CD4-positive, alpha-beta memory T cell (primary cell): ENCODE data around the gene CLSTN2. TPM values are rescaled to one million over a fixed set of nuclear protein-coding genes. Genes with fewer than 3 reads are reported as not detected.

Experiments used
- CTCF ChIA-PET: fragments of 350-600 bp; sonication (Branson Sonifier 250); formaldehyde crosslinking; loops from one replicate; lab custom pipeline; 2021; ENCODE audit warnings: inconsistent platforms; ENCODE audit not compliant: partially characterized antibody; lab: Charles Lee
- POLR2A ChIA-PET: fragments of 350-600 bp; sonication (Branson Sonifier 250); formaldehyde crosslinking; loops from one replicate; lab custom pipeline; 2021; ENCODE audit not compliant: partially characterized antibody; lab: Charles Lee
- DNase-seq, 5 donors: peaks; one replicate each; pipeline versions ENCODE4 v3.0.0 to v3.0.0-alpha.2; 2020 to 2022; ENCODE audit warnings: mixed read lengths in 1 of 5
- H3K27ac ChIP-seq: one replicate; pipeline ENCODE4 v1.7.0; 2013; ENCODE audit warnings: low read depth, low read length
- H3K27me3 ChIP-seq: 2 replicates; pipeline ENCODE4 v1.7.0; 2013; ENCODE audit warnings: mild to moderate bottlenecking, low read length, moderate library complexity; ENCODE audit not compliant: insufficient read depth
- H3K36me3 ChIP-seq: 2 replicates; pipeline ENCODE4 v1.7.0; 2013; ENCODE audit warnings: mild to moderate bottlenecking, low read length, moderate library complexity; ENCODE audit not compliant: insufficient read depth
- H3K4me1 ChIP-seq: 2 replicates; pipeline ENCODE4 v1.7.0; 2013; ENCODE audit warnings: mild to moderate bottlenecking, low read length, moderate library complexity; ENCODE audit not compliant: insufficient read depth
- H3K4me3 ChIP-seq, 2 donors: one replicate each; pipeline ENCODE4 v1.7.0; 2013; ENCODE audit warnings: low read length in 2 of 2, mild to moderate bottlenecking in 1 of 2
- H3K9me3 ChIP-seq, 2 donors: one replicate each; pipeline ENCODE4 v1.7.0; 2013; ENCODE audit warnings: low read length in 2 of 2, control low read depth in 1 of 2; ENCODE audit not compliant: control insufficient read depth in 1 of 2
- H3K27ac Mint-ChIP-seq, 7 donors: one replicate each; pipeline ENCODE4 v1.8.0; 2020 to 2021; ENCODE audit warnings: mixed read lengths in 7 of 7, mild to moderate bottlenecking in 6 of 7, inconsistent platforms in 3 of 7, moderate library complexity in 3 of 7
- H3K27me3 Mint-ChIP-seq, 2 donors: one replicate each; pipeline ENCODE4 v1.8.0; 2020 to 2021; ENCODE audit warnings: mixed read lengths in 2 of 2
- H3K36me3 Mint-ChIP-seq, 2 donors: one replicate each; pipeline ENCODE4 v1.8.0; 2020 to 2021; ENCODE audit warnings: mixed read lengths in 2 of 2, inconsistent platforms in 1 of 2, mild to moderate bottlenecking in 1 of 2
- H3K4me1 Mint-ChIP-seq, 4 donors: one replicate each; pipeline ENCODE4 v1.8.0; 2020 to 2021; ENCODE audit warnings: mixed read lengths in 4 of 4, mild to moderate bottlenecking in 1 of 4
- H3K4me3 Mint-ChIP-seq, 8 donors: one replicate each; pipeline ENCODE4 v1.8.0; 2020 to 2021; ENCODE audit warnings: mixed read lengths in 8 of 8, mild to moderate bottlenecking in 7 of 8, moderate library complexity in 6 of 8, inconsistent platforms in 3 of 8
- H3K9me3 Mint-ChIP-seq, 8 donors: one replicate each; pipeline ENCODE4 v1.8.0; 2020 to 2021; ENCODE audit warnings: mixed read lengths in 8 of 8, mild to moderate bottlenecking in 5 of 8, inconsistent platforms in 3 of 8, moderate library complexity in 1 of 8
- intact Hi-C: fragments of 100-400 bp; cut with micrococcal nuclease; formaldehyde crosslinking; loops from one replicate; pipeline ENCODE4 v1.15.1; 2023
- polyA plus RNA-seq, 2 donors: library from polyadenylated mRNA; unstranded; fragments of 300-500 nt; fragmentation: Illumina TruSeq; gene quantifications; one replicate each; pipeline ENCODE4 v1.2.3, GENCODE V29; 2021
- total RNA-seq, 2 experiments: library from RNA; stranded (reverse); gene quantifications; one replicate each; pipeline ENCODE4 v1.2.3, GENCODE V29; 2021

The CLSTN2 gene
- total and polyA plus RNA-seq, 4 experiments from 2014 or later = not detected

DNA sequence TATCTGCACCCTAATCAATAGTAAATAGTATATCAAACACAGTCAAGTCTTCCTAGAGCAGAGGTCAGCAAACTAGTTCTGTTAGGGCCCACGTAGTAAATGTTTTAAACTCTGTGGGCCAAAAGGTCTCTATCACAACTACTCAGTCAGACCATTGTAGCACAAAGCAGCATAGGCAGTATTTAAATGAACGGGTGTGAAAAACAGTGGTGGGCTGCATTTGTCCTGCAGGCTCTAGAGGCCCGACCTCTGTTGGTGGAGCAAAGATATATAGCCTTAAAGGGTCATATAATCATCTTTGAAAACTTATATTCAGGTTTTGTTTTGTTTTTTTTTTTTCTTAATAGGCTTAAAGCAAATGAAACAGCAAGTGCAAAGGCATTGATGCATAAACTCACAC lies 416.5 kb downstream of the CLSTN2 start:
- H3K27ac Mint-ChIP-seq = no peak overlapping the region
- Histone ChIP-seq H3K27ac (no peak overlapping the region), H3K4me3 (no peak overlapping the region), H3K36me3 (no peaks in the 10 kb centered on the region), H3K9me3 (no peaks in the 10 kb centered on the region), H3K27me3 (no peaks in the 10 kb centered on the region), H3K4me1 (no peaks in the 10 kb centered on the region)
- peaks cover 0 to 12% (median 3%) of the 10 kb centered on the region in 8 donors for H3K9me3 Mint-ChIP-seq
- no peak for DNase-seq
- peaks cover 2 to 3% of the 10 kb centered on the region in 2 donors for H3K27me3 Mint-ChIP-seq
- no peak overlapping the region for H3K4me3 Mint-ChIP-seq
- H3K36me3 Mint-ChIP-seq = no peaks in the 10 kb centered on the region
- ChIA-PET POLR2A (no interaction called here), CTCF (no interaction called here)
- H3K4me1 Mint-ChIP-seq = no peaks in the 10 kb centered on the region
- intact Hi-C loops = no loop called here

- Mint-ChIP-seq H3K27me3 (no peaks in the 10 kb centered on the region), H3K4me1 (no peaks in the 10 kb centered on the region), H3K4me3 (no peak overlapping the region), H3K9me3 (peaks cover 0 to 5% (median under 1%) of the 10 kb centered on the region in 8 donors), H3K36me3 (no peaks in the 10 kb centered on the region), H3K27ac (no peak overlapping the region)
- ChIA-PET CTCF (no interaction called here), POLR2A (no interaction called here)
- H3K4me1 ChIP-seq = no peaks in the 10 kb centered on the region
- H3K27ac ChIP-seq = no peak overlapping the region
- H3K4me3 ChIP-seq = no peak overlapping the region
- no peaks in the 10 kb centered on the region for H3K36me3 ChIP-seq
- no peaks in the 10 kb centered on the region for H3K27me3 ChIP-seq
- H3K9me3 ChIP-seq = no peaks in the 10 kb centered on the region
- no peak for DNase-seq
- intact Hi-C loops = no loop called here
Measured at GRCh38 chr3:140355481-140355880, 420.5 kb downstream of the CLSTN2 start.

DNA sequence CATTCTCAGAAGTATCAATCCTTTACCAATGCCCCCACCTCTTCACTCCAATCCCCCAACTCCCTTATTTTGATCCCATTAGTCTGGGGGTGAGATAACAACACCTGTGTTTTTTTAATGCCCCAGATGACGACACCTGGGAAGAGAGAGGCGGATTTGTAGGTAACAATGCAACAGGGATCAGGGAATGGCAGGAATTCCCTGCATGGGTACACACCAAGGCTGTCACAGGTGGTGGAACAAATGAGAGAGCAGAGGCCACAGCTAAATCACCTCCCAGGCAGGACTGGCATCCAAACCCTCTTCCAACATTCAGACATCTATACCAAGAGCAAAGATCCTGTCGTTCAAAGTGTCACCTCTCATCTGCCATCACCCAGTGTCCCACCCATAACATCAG lies 423.7 kb downstream of the CLSTN2 start:
- H3K9me3 Mint-ChIP-seq = peaks cover 0 to 5% (median 2%) of the 10 kb centered on the region in 8 donors
- intact Hi-C loops = no loop called here
- H3K36me3 Mint-ChIP-seq = no peaks in the 10 kb centered on the region
- H3K9me3 ChIP-seq = no peaks in the 10 kb centered on the region
- H3K36me3 ChIP-seq = no peaks in the 10 kb centered on the region
- POLR2A ChIA-PET = no interaction called here
- no peaks in the 10 kb centered on the region for H3K4me1 ChIP-seq
- no peak overlapping the region for H3K4me3 Mint-ChIP-seq
- H3K4me1 Mint-ChIP-seq = no peaks in the 10 kb centered on the region
- no peaks in the 10 kb centered on the region for H3K27me3 Mint-ChIP-seq
- DNase-seq = no peak
- no peak overlapping the region for H3K27ac Mint-ChIP-seq
- no peak overlapping the region for H3K27ac ChIP-seq
- no peaks in the 10 kb centered on the region for H3K27me3 ChIP-seq
- H3K4me3 ChIP-seq = no peak overlapping the region
- CTCF ChIA-PET = no interaction called here

DNA sequence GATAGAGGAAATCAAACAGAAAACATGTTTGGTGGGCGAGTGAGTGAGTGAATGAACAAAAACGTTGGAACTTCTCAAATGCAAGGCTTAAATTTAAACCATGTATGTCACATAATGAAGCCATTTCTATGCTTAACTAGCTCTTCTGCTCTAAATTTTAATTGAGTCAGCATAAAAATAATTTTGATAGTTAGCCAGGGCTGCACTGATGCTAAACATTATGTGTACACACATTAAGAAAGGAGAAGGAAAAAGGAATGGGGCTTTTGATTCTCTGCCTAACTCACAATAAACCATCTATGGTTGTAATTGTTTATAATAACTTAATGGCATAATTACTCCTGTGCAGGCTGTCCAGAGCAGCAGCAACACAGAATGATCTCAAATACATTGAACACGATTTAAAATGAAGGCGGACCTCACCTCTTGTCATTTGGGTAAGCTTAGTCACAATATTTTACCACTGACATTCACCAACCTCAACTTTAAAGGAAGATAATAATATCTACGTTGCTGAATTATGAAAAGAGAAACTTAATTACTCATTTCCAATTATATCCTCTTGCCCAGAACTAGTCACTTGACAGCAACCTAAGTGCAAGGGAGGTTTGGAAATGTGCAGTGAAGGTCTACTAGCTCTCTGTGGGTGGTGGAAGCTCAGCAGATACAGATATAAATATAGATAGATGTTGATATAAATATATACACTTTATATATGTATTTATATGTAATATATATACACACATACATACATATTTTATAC lies 424.4 kb downstream of the CLSTN2 start:
- POLR2A ChIA-PET = no interaction called here

DNA sequence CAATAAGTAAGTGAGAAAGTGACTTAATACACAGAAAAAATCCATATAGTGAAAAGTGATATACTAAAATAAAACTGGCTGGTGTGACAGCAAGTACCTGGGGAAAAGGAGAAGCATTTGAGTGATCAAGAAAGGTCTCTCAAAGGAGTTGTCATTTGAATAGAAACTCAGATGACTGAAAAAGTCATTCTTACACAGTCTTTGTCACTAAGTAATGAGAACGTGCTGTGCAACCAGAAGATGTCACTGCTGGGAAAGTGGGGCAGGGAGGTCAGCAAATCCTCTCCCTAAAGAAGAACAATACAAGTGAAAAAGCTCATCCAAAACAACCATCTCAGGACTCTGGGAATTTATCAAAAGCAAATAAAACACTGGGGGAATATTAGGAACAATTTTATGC lies 425.3 kb downstream of the CLSTN2 start:
- Histone ChIP-seq H3K27ac (no peak overlapping the region), H3K27me3 (no peaks in the 10 kb centered on the region), H3K36me3 (no peaks in the 10 kb centered on the region), H3K4me1 (no peaks in the 10 kb centered on the region), H3K4me3 (no peak overlapping the region), H3K9me3 (no peaks in the 10 kb centered on the region)
- intact Hi-C loops = no loop called here
- H3K27me3 Mint-ChIP-seq = no peaks in the 10 kb centered on the region
- POLR2A ChIA-PET = no interaction called here
- no peaks in the 10 kb centered on the region for H3K36me3 Mint-ChIP-seq
- no peak overlapping the region for H3K27ac Mint-ChIP-seq
- no peak overlapping the region for H3K4me3 Mint-ChIP-seq
- peaks cover 0 to 5% (median 1%) of the 10 kb centered on the region in 8 donors for H3K9me3 Mint-ChIP-seq
- CTCF ChIA-PET = no interaction called here
- no peaks in the 10 kb centered on the region for H3K4me1 Mint-ChIP-seq
- no peak for DNase-seq

More for the DNA sequence above, 424.4 kb downstream of the CLSTN2 start:
- Mint-ChIP-seq H3K9me3 (peaks cover 0 to 5% (median 2%) of the 10 kb centered on the region in 8 donors), H3K4me1 (no peaks in the 10 kb centered on the region), H3K36me3 (no peaks in the 10 kb centered on the region), H3K4me3 (no peak overlapping the region), H3K27ac (no peak overlapping the region), H3K27me3 (no peaks in the 10 kb centered on the region)
- Histone ChIP-seq H3K27ac (no peak overlapping the region), H3K27me3 (no peaks in the 10 kb centered on the region), H3K4me1 (no peaks in the 10 kb centered on the region), H3K4me3 (no peak overlapping the region), H3K36me3 (no peaks in the 10 kb centered on the region), H3K9me3 (no peaks in the 10 kb centered on the region)
- CTCF ChIA-PET = no interaction called here
- no peak for DNase-seq
- intact Hi-C loops = no loop called here

- no peak overlapping the region for H3K27ac Mint-ChIP-seq
- ChIA-PET POLR2A (no interaction called here), CTCF (no interaction called here)
- H3K36me3 Mint-ChIP-seq = no peaks in the 10 kb centered on the region
- Histone ChIP-seq H3K36me3 (no peaks in the 10 kb centered on the region), H3K27me3 (no peaks in the 10 kb centered on the region), H3K4me3 (no peak overlapping the region), H3K4me1 (no peaks in the 10 kb centered on the region), H3K9me3 (no peaks in the 10 kb centered on the region), H3K27ac (no peak overlapping the region)
- H3K4me1 Mint-ChIP-seq = no peaks in the 10 kb centered on the region
- intact Hi-C loops = no loop called here
- no peak for DNase-seq
- H3K4me3 Mint-ChIP-seq = no peak overlapping the region
- H3K27me3 Mint-ChIP-seq = no peaks in the 10 kb centered on the region
- H3K9me3 Mint-ChIP-seq = peaks cover 0 to 5% (median 0%) of the 10 kb centered on the region in 8 donors
Measured at GRCh38 chr3:140363801-140364200, 428.8 kb downstream of the CLSTN2 start.

DNA sequence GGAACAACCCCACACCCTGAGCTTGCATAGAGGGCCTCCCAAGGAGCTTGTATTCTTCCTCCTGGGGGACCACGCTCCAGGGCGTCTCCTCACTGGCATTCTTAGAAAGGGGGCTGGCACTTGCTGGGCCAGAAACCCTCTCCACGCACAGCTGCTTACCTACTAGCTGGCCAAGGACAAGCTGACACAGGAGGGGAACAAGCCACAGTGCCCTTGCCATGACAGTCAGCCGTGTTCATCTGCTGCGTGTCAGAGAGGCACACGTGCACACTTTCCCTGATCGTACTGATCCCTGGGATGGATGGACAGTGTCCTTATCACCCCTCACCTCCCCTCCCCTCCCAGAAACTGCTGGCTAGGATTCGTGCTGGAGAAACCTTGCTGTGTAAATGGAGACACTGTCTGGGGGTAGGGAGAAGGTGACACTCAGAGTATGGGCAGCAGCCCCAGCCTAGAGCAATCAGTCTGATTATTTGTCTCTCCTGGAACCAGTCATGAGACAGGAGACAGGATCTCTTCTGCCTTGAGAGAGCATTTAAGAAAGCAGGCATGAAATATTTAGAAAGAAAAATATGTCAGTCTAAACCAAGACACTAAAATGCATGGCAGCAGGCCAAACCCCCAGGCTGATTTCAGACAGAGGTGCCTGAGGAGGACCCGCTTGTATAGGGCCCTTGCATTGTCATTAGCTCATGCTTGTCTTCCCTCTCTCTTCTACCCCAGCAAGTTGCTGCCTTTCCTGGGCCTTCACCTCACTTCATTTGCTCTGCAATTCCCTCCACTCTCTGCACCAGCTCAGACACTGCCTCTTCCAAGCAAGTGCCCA lies 431.1 kb downstream of the CLSTN2 start:
- H3K27me3 Mint-ChIP-seq = peaks cover 2 to 3% of the 10 kb centered on the region in 2 donors
- ChIA-PET POLR2A (no interaction called here), CTCF (no interaction called here)
- H3K9me3 Mint-ChIP-seq = peaks cover 0 to 2% (median 0%) of the 10 kb centered on the region in 8 donors
- no peak overlapping the region for H3K27ac ChIP-seq
- H3K4me1 Mint-ChIP-seq = no peaks in the 10 kb centered on the region
- H3K4me3 Mint-ChIP-seq = no peak overlapping the region
- no peaks in the 10 kb centered on the region for H3K36me3 ChIP-seq
- H3K4me1 ChIP-seq = no peaks in the 10 kb centered on the region
- no peak overlapping the region for H3K4me3 ChIP-seq
- H3K27me3 ChIP-seq = no peaks in the 10 kb centered on the region
- intact Hi-C loops = no loop called here
- H3K27ac Mint-ChIP-seq = no peak overlapping the region
- DNase-seq = no peak
- no peaks in the 10 kb centered on the region for H3K36me3 Mint-ChIP-seq
- H3K9me3 ChIP-seq = no peaks in the 10 kb centered on the region
